Ovary (tissue), 10 donors: ENCODE data around the gene UNC13A. TPM values are rescaled to one million over a fixed set of nuclear protein-coding genes. Genes with fewer than 3 reads are reported as not detected.
A peak's percentile ranks its signal among the peaks of the same experiment; 100 is the strongest.

ENCODE experiments used
- DNase-seq, 5 donors: peaks; one replicate each; pipeline ENCODE4 v3.0.0-alpha.2; 2019 to 2020
- H3K27ac ChIP-seq, 2 donors: fragments of 200-600 bp; one replicate each; pipeline versions ENCODE4 v1.5.1 to v1.8.0; 2019 to 2022
- H3K27me3 ChIP-seq: fragments of 200-600 bp; one replicate; pipeline ENCODE4 v1.8.0; 2022
- H3K36me3 ChIP-seq: fragments of 200-600 bp; sonication (generic); one replicate; pipeline ENCODE4 v1.5.1; 2019
- H3K4me1 ChIP-seq: one replicate; pipeline ENCODE4 v1.8.1; 2013; ENCODE audit warnings: mild to moderate bottlenecking, moderate library complexity; ENCODE audit not compliant: insufficient read depth
- H3K4me3 ChIP-seq: fragments of 200-600 bp; sonication (generic); one replicate; pipeline ENCODE4 v1.5.1; 2017
- H3K9me3 ChIP-seq, 2 donors: fragments of 200-600 bp in 1 of 2; sonication (generic) in 1 of 2; one replicate each; pipeline versions ENCODE4 v1.5.1 to v1.8.1; 2013 to 2019; ENCODE audit warnings: mild to moderate bottlenecking in 1 of 2, moderate library complexity in 1 of 2
- EP300 ChIP-seq: sonication (generic); formaldehyde crosslinking; IDR thresholded peaks from one replicate; pipeline ENCODE4 v1.6.1; 2017; ENCODE audit warnings: antibody characterized with exemption
- POLR2A ChIP-seq: fragments of 450-650 bp; IDR thresholded peaks from one replicate; pipeline ENCODE4 v1.6.1; 2017; ENCODE audit warnings: antibody characterized with exemption, mild to moderate bottlenecking, moderate library complexity
- WGBS, 3 donors: extraction: QIAGEN DNeasy Blood & Tissue Kit in 1 of 3; methylation state at CpG; one replicate each; pipeline versions ENCODE4 v1.1.5 to v1.1.7; 2013 to 2017; 5-methylcytosine and 5-hydroxymethylcytosine counted together
- intact Hi-C, 4 donors: fragments of 100-400 bp; cut with DNase I; formaldehyde crosslinking; loops; one replicate each; pipeline versions ENCODE4 v1.11.0 to v1.15.1; 2022 to 2023
- long read RNA-seq, 3 donors: library from polyadenylated mRNA in 2 of 3; unstranded in 2 of 3; transcript quantifications; one replicate each; pipeline ENCODE4 v2.0.0 and lab custom pipeline, GENCODE V29; 2021 to 2026
- polyA plus RNA-seq, 2 donors: library from polyadenylated mRNA; stranded (reverse); fragments of 200-250 nt in 1 of 2; fragments of 350-450 nt in 1 of 2; fragmentation: Illumina TruSeq in 1 of 2; extraction: RNeasy Lipid Tissue Mini Kit (QIAGEN cat#74804) in 1 of 2; gene quantifications; one replicate each; pipeline ENCODE4 v1.2.3, GENCODE V29; 2013 to 2014
- total RNA-seq, 7 donors: library from RNA; depleted of rRNA in 2 of 7; stranded (reverse); fragments of >200 nt in 2 of 7; fragmentation: NEBNext Ultra II Directional in 3 of 7; extraction: Animal tissue kit (Norgen Biotek cat#: 25700) in 3 of 7; gene quantifications; one replicate each; pipeline versions ENCODE4 v1.1.0 to v1.2.4, GENCODE V29; 2016 to 2023
- TF ChIP-seq, protein P1 (sequence below), 3 donors: fragments of 450-650 bp in 2 of 3; fragments of 200-600 bp in 1 of 3; IDR thresholded peaks; one replicate each; pipeline versions ENCODE4 v1.5.1 to v1.8.0; 2016 to 2022; ENCODE audit warnings: antibody characterized with exemption in 3 of 3, mild to moderate bottlenecking in 1 of 3
- donor health status: DM: no; HTN: no; CAD: no; lungs with moderate emphysema.
- donor health status: DM: no; HTN: no; CAD: no.
- donor health status: Bipolar disorder and iron deficiency.
- donor health status: DM: yes; HTN: yes; CAD: no.
- donor health status: DM: no; HTN: no; CAD: no.
- donor health status: DM: yes; HTN: yes; CAD: no.

Gene UNC13A
- total RNA-seq: under 1 TPM; 0.08 to 0.32 (median 0.12) TPM
- polyA plus RNA-seq: under 1 TPM; 0.24 to 0.38 TPM
- long read RNA-seq, donor 1: 0 reads
- long read RNA-seq, donor 2: 0 reads
- long read RNA-seq, donor 3, partial matches to known transcripts: 1 of 1 reads
- long read RNA-seq, donor 3, other reads (novel, unspliced or antisense): 0 of 1 reads

DNA sequence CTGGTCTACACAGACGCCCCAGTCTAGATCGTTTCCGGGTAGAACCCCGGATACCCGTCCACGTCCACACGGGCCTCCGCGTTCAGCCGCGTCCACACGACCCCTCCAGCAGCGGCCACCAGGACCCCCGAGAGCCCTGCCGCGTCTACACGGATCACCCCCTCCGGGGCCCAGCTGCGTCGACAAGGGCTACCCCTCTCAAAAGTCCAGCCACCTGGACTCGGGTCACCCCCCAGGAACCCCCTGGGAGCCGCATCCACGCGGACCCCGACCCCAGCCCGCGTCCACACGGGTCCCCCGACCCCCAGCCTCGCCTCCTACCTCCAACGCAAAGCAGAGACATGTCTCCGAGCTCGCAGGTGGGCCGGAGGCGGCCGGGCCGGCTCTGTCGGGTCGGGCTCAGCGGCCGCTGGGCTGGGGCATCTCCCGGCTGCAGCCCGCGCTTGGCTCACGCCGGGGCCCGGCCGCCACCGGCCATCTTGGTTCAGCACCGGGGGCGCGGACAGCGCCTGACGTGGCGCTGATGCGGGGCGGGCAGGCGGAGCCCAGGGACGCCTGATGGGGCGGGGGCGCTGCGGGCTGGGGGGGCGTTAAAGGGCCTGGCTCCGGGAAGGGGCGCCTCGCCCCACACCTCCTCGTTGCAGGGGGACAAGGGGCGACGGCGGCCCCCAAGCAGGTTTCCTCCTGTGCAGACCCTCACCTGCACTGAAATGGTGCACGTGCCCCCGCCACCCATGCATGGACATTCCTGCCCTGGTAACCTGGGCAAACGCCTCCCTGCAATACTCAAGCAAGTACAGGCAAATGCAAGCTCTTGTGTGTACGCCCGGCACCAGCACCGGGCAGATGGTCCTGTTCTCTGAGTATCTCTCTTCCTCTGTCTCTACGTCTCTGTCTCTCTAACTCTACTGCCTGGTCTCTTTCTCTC, at the start of gene UNC13A:
Gene UNC13A, minus strand, starts transcription at position 498 of the 928 bp plus-strand sequence. Its CDS starts 155 bp downstream, at position 343.
- peak; percentile 27 to 81 (median 64) for DNase-seq
- WGBS, 3 donors: 1 to 2% (median 1%) methylated on average over 40 to 77 of the region's 77 CpGs
- no peak within 1 kb of the TSS for H3K27ac ChIP-seq

GRCh38 chr19:17737690-17738153, 49.6 kb upstream of the UNC13A start:
- Histone ChIP-seq H3K4me1 (peaks cover 3% of the 10 kb centered on the region), H3K36me3 (no peaks in the 10 kb centered on the region), H3K9me3 (no peaks in the 10 kb centered on the region), H3K27ac (no peak overlapping the region), H3K27me3 (no peaks in the 10 kb centered on the region), H3K4me3 (no peak overlapping the region)
- intact Hi-C loops: no loop called here
- DNase-seq: no peak
- 71 to 78% (median 74%) methylated on average over 7 of the region's 7 CpGs for WGBS, 3 donors
- no peak for TF ChIP-seq POLR2A

More for the DNA sequence above, at the start of gene UNC13A:
- Histone ChIP-seq H3K4me3 (no peak within 1 kb of the TSS), H3K9me3 (no peaks in the 10 kb centered on the region), H3K4me1 (peaks cover 6% of the 10 kb centered on the region), H3K36me3 (no peaks in the 10 kb centered on the region), H3K27me3 (peaks cover 8% of the 10 kb centered on the region)
- TF ChIP-seq EP300: no peak
- TF ChIP-seq POLR2A: no peak
- TF ChIP-seq, protein P1, sequence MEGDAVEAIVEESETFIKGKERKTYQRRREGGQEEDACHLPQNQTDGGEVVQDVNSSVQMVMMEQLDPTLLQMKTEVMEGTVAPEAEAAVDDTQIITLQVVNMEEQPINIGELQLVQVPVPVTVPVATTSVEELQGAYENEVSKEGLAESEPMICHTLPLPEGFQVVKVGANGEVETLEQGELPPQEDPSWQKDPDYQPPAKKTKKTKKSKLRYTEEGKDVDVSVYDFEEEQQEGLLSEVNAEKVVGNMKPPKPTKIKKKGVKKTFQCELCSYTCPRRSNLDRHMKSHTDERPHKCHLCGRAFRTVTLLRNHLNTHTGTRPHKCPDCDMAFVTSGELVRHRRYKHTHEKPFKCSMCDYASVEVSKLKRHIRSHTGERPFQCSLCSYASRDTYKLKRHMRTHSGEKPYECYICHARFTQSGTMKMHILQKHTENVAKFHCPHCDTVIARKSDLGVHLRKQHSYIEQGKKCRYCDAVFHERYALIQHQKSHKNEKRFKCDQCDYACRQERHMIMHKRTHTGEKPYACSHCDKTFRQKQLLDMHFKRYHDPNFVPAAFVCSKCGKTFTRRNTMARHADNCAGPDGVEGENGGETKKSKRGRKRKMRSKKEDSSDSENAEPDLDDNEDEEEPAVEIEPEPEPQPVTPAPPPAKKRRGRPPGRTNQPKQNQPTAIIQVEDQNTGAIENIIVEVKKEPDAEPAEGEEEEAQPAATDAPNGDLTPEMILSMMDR (IDR thresholded peaks at IDR 0.05): no peak
- intact Hi-C loops: no loop called here

DNA sequence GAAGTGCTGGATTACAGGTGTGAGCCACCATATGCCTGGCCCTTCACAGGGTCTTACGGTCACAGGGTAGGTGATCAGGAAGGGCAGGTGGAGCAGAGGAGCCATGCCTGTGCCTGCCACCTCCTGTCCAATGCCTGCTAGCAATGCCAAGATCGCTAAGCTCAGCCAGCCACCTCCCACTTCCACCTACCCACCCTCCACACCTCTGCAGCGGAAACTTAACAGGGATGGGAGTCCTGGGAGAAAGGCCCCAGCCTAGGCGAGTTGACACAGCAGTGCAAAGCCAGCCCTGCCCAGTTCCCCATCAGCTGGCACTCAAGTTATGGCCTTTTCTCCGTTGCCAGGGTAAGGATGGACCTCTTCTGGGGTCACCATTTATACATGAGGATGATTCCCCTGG, 47.3 kb upstream of the UNC13A start:
- Histone ChIP-seq H3K27ac (no peak overlapping the region), H3K27me3 (no peaks in the 10 kb centered on the region), H3K36me3 (no peaks in the 10 kb centered on the region), H3K4me3 (no peak overlapping the region), H3K9me3 (no peaks in the 10 kb centered on the region), H3K4me1 (peaks cover 3% of the 10 kb centered on the region)
- TF ChIP-seq EP300: no peak
- TF ChIP-seq, protein P1 (IDR thresholded peaks at IDR 0.05): no peak
- no peak for TF ChIP-seq POLR2A
- intact Hi-C loops: no loop called here
- 86 to 92% (median 91%) methylated on average over 5 of the region's 5 CpGs for WGBS, 3 donors
- DNase-seq: no peak

- Histone ChIP-seq H3K9me3 (no peaks in the 10 kb centered on the region), H3K36me3 (no peaks in the 10 kb centered on the region), H3K4me3 (no peak overlapping the region), H3K27me3 (no peaks in the 10 kb centered on the region), H3K4me1 (peaks cover 3% of the 10 kb centered on the region), H3K27ac (no peak overlapping the region)
- WGBS, 3 donors: 88 to 95% (median 93%) methylated on average over 15 to 16 of the region's 16 CpGs
- intact Hi-C loops: no loop called here
- DNase-seq: no peak
- TF ChIP-seq, protein P1 (IDR thresholded peaks at IDR 0.05): no peak
- no peak for TF ChIP-seq POLR2A
- no peak for TF ChIP-seq EP300
Measured at GRCh38 chr19:17734146-17734545, 46.0 kb upstream of the UNC13A start.
